ENCODE data around the gene SHC4.

SHC4 gene

GRCh38 chr15:48904758-48905157 is 59.0 kb downstream of the SHC4 start:
- H3K4me3 ChIP-seq (ENCODE audit: control insufficient read depth, low read depth, low read length) = no peak overlapping the region
- TF ChIP-seq, protein P1, sequence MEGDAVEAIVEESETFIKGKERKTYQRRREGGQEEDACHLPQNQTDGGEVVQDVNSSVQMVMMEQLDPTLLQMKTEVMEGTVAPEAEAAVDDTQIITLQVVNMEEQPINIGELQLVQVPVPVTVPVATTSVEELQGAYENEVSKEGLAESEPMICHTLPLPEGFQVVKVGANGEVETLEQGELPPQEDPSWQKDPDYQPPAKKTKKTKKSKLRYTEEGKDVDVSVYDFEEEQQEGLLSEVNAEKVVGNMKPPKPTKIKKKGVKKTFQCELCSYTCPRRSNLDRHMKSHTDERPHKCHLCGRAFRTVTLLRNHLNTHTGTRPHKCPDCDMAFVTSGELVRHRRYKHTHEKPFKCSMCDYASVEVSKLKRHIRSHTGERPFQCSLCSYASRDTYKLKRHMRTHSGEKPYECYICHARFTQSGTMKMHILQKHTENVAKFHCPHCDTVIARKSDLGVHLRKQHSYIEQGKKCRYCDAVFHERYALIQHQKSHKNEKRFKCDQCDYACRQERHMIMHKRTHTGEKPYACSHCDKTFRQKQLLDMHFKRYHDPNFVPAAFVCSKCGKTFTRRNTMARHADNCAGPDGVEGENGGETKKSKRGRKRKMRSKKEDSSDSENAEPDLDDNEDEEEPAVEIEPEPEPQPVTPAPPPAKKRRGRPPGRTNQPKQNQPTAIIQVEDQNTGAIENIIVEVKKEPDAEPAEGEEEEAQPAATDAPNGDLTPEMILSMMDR (conservative IDR thresholded peaks at IDR 0.05; ENCODE audit: control insufficient read depth, insufficient read depth, low read depth, low read length) = no peak
- DNase-seq (ENCODE audit: low read depth) = no peak

- H3K4me3 ChIP-seq (ENCODE audit: control insufficient read depth, low read depth, low read length) = no peak overlapping the region
- TF ChIP-seq, protein P1 (conservative IDR thresholded peaks at IDR 0.05; ENCODE audit: control insufficient read depth, insufficient read depth, low read depth, low read length) = no peak
- DNase-seq (ENCODE audit: low read depth) = no peak
Measured at GRCh38 chr15:48899793-48900192, 63.9 kb downstream of the SHC4 start.

- no peak overlapping the region for H3K4me3 ChIP-seq (ENCODE audit: control insufficient read depth, low read depth, low read length)
- DNase-seq (ENCODE audit: low read depth) = no peak
- TF ChIP-seq, protein P1 (conservative IDR thresholded peaks at IDR 0.05; ENCODE audit: control insufficient read depth, insufficient read depth, low read depth, low read length) = no peak
Measured at GRCh38 chr15:48898446-48898845, 65.3 kb downstream of the SHC4 start.

GRCh38 chr15:48898032-48898431 is 65.7 kb downstream of the SHC4 start:
- no peak for DNase-seq (ENCODE audit: low read depth)
- no peak overlapping the region for H3K4me3 ChIP-seq (ENCODE audit: control insufficient read depth, low read depth, low read length)
- TF ChIP-seq, protein P1 (conservative IDR thresholded peaks at IDR 0.05; ENCODE audit: control insufficient read depth, insufficient read depth, low read depth, low read length) = no peak

DNA sequence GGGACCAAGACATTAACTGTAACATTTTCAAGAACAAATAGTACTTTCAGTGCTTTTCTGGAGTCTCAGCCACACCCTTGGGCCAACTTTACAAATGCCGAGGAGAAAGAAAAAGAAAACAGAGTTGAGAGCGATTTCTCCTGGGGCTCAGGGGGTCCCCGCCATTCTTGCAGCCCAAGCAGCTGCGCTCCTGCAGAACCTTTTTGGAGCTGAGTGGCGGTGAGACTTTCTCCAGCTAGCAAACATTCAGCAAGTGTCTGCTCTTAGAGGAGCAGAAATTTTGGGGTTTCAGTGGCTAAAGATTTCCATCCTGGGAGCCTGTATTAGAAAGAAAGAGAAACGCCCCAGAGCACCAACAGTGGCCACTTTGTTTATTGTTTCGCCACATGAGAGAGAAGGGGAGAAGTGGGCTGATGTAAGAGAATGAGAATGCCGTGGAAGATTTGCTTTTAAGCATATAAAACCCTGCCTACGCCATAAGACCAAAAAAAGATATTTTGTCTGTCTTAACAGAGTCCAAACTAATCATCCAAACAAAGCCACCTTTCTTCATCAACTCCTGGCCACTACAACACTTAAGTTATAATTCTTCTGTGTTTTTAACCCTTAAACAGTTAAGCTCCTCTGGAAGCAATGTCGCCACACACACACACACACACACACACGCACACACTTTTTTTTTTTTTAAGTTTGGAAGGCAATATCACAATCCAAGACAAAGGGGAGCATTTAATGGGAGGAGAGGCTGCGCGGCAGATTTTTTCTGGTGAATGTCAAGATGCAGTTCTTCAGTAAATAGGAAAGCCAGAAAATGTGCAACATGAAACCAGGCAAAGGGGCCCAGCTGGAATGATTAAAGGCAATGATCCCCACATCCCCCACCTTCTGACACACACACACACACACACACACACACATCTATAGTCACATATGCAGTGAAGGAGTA is 66.6 kb downstream of the SHC4 start:
- DNase-seq (ENCODE audit: low read depth) = peak; percentile 64
- peak overlapping the region; percentile 36 for H3K4me3 ChIP-seq (ENCODE audit: control insufficient read depth, low read depth, low read length)
- TF ChIP-seq, protein P1 (conservative IDR thresholded peaks at IDR 0.05; ENCODE audit: control insufficient read depth, insufficient read depth, low read depth, low read length) = no peak

DNA sequence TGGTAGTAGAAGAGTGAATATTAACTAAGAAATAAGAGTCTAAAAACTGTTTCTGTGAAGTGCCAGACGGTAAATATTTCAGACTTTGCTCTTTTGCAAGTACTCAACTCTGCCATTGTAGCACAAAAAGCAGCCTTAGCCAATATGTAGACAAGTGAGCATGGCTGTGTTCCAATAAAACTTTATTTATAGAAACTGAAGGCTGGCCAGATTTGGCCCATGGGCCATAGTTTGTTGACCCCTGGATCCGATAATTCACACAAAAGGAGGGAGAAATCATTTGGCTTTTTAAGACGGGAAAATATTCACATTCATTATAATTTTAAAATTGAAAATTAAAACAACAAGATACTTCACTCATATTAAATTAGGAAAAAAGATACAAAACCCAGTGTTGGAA is 70.4 kb downstream of the SHC4 start:
- no peak overlapping the region for H3K4me3 ChIP-seq (ENCODE audit: control insufficient read depth, low read depth, low read length)
- TF ChIP-seq, protein P1 (conservative IDR thresholded peaks at IDR 0.05; ENCODE audit: control insufficient read depth, insufficient read depth, low read depth, low read length) = no peak
- DNase-seq (ENCODE audit: low read depth) = no peak
